HG03558 (cell line): ENCODE data around the gene VCL.

ENCODE experiments used
- ATAC-seq: cut with Tn5 transposase; IDR thresholded peaks from one replicate; pipeline ENCODE4 v1.9.1; 2021; ENCODE audit warnings: moderate number of reproducible peaks; ENCODE audit not compliant: unreplicated experiment; ENCODE audit errors: extremely low read depth

Gene VCL

GRCh38 chr10:73970845-73971244, 27.1 kb upstream of the VCL start:
- ATAC-seq = no peak

GRCh38 chr10:73971636-73972354, 26.1 kb upstream of the VCL start:
- no peak for ATAC-seq

GRCh38 chr10:73973427-73973826, 24.5 kb upstream of the VCL start:
- ATAC-seq = no peak

GRCh38 chr10:73974309-73974946, 23.5 kb upstream of the VCL start:
- no peak for ATAC-seq

GRCh38 chr10:73975388-73975787, 22.5 kb upstream of the VCL start:
- no peak for ATAC-seq

- no peak for ATAC-seq
Observed at GRCh38 chr10:73979141-73979808, 18.6 kb upstream of the VCL start.

- ATAC-seq = no peak
Observed at GRCh38 chr10:73979809-73980433, 18.0 kb upstream of the VCL start.

GRCh38 chr10:73981812-73982211, 16.1 kb upstream of the VCL start:
- no peak for ATAC-seq

GRCh38 chr10:73983096-73984047, 14.5 kb upstream of the VCL start:
- ATAC-seq = no peak

- no peak for ATAC-seq
Observed at GRCh38 chr10:73989594-73990150, 8.2 kb upstream of the VCL start.

GRCh38 chr10:73991203-73991883, 6.6 kb upstream of the VCL start:
- no peak for ATAC-seq

- ATAC-seq = no peak
Observed at GRCh38 chr10:73991884-73992245, 6.1 kb upstream of the VCL start.

GRCh38 chr10:73992899-73993788, 4.8 kb upstream of the VCL start:
- no peak for ATAC-seq

GRCh38 chr10:73995035-73995358, 2.9 kb upstream of the VCL start:
- no peak for ATAC-seq

GRCh38 chr10:73997461-73997786, 492 bp upstream of the VCL start:
- peak; percentile 33 for ATAC-seq

- ATAC-seq = no peak
Observed at GRCh38 chr10:73998623-73998928, 660 bp downstream of the VCL start.

GRCh38 chr10:73998929-73999691, 1.2 kb downstream of the VCL start:
- no peak for ATAC-seq

- ATAC-seq = no peak
Observed at GRCh38 chr10:73999703-74000102, 1.8 kb downstream of the VCL start.
